ENCODE results near the gene TUBB.

DNA sequence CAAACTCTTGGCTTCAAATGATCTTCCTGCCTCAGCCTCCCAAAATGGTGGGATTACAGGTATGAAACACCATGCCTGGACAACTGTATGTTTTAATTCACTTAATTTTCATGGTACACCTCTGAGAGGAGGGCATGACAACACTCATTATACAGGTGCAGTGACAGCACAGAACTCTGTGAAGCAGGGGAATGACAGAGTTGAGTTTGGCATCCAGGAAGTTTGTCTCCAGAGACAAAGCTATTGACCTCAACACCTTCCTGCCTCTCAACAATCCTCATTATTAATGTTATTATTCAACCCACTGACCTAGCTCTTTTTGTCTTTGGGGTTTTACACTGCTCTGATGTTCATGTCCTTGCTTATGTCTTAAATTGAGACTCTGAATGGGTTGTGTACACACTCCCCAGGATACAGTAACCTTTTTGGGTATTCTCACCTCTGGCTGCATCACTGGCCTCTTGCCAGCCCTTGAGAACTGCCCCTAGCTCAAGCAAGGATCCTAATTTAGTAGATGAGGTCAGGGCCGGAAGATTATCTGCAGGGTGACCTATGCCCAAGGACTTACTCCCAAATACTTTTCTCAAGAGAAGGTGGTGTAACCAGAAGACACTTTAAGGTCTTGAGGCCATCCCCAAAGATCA lies 37.2 kb downstream of the TUBB start:
- TF ChIP-seq EP300 (IDR thresholded peaks at IDR 0.05) (no peak), POLR2AphosphoS5 (IDR thresholded peaks at IDR 0.05) (no peak), POLR2A (IDR thresholded peaks at IDR 0.05) (no peak)
- TF ChIP-seq, protein P1, sequence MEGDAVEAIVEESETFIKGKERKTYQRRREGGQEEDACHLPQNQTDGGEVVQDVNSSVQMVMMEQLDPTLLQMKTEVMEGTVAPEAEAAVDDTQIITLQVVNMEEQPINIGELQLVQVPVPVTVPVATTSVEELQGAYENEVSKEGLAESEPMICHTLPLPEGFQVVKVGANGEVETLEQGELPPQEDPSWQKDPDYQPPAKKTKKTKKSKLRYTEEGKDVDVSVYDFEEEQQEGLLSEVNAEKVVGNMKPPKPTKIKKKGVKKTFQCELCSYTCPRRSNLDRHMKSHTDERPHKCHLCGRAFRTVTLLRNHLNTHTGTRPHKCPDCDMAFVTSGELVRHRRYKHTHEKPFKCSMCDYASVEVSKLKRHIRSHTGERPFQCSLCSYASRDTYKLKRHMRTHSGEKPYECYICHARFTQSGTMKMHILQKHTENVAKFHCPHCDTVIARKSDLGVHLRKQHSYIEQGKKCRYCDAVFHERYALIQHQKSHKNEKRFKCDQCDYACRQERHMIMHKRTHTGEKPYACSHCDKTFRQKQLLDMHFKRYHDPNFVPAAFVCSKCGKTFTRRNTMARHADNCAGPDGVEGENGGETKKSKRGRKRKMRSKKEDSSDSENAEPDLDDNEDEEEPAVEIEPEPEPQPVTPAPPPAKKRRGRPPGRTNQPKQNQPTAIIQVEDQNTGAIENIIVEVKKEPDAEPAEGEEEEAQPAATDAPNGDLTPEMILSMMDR (IDR thresholded peaks at IDR 0.05) = no peak

Measured in stomach (tissue), 4 donors.